Tibial artery (tissue), 4 donors: ENCODE data around the gene SLAMF8.

Experiments used
- DNase-seq, 2 donors: peaks; one replicate each; pipeline ENCODE4 v3.0.0-alpha.2; 2019
- H3K27ac ChIP-seq, 2 donors: fragments of 200-600 bp; sonication (generic) in 1 of 2; 1 replicate in 1 of 2; 2 replicates in 1 of 2; pipeline ENCODE4 v1.5.1; 2018 to 2019; ENCODE audit warnings: mild to moderate bottlenecking in 1 of 2
- H3K27me3 ChIP-seq, 2 donors: fragments of 200-600 bp; sonication (generic) in 1 of 2; one replicate each; pipeline versions ENCODE4 v1.5.1 to v1.6.0; 2016 to 2019
- H3K36me3 ChIP-seq, 3 donors: fragments of 200-600 bp; sonication (generic) in 2 of 3; one replicate each; pipeline ENCODE4 v1.5.1; 2016 to 2019; ENCODE audit warnings: mild to moderate bottlenecking in 2 of 3
- H3K4me1 ChIP-seq, 4 donors: fragments of 200-600 bp; sonication (generic) in 2 of 4; 1 replicate in 3 of 4; 2 replicates in 1 of 4; pipeline ENCODE4 v1.5.1; 2016 to 2019
- H3K4me3 ChIP-seq, 2 donors: fragments of 200-600 bp; sonication (generic) in 1 of 2; 1 replicate in 1 of 2; 2 replicates in 1 of 2; pipeline ENCODE4 v1.5.1; 2018 to 2019; ENCODE audit warnings: mild to moderate bottlenecking in 2 of 2
- H3K9me3 ChIP-seq, 3 donors: fragments of 200-600 bp; sonication (generic) in 1 of 3; one replicate each; pipeline ENCODE4 v1.5.1; 2016 to 2019
- CTCF ChIP-seq, 2 experiments: fragments of 200-600 bp in 1 of 2; fragments of 450-650 bp in 1 of 2; IDR thresholded peaks; one replicate each; pipeline ENCODE4 v1.5.1; 2017 to 2019; ENCODE audit warnings: antibody characterized with exemption in 2 of 2, mild to moderate bottlenecking in 1 of 2, moderate library complexity in 1 of 2
- intact Hi-C: fragments of 100-400 bp; cut with DNase I; formaldehyde crosslinking; loops from one replicate; pipeline ENCODE4 v1.15.0; 2023; ENCODE audit warnings: low total_unique reads

Gene SLAMF8

GRCh38 chr1:159861218-159861617, 34.5 kb downstream of the SLAMF8 start:
- no peak for DNase-seq
- TF ChIP-seq CTCF (IDR thresholded peaks at IDR 0.05) = no peak
- H3K4me3 ChIP-seq = no peak overlapping the region
- intact Hi-C loops = no loop called here
- H3K27me3 ChIP-seq = no peaks in the 10 kb centered on the region
- no peaks in the 10 kb centered on the region for H3K4me1 ChIP-seq
- H3K36me3 ChIP-seq = peaks cover 0 to 9% (median 3%) of the 10 kb centered on the region in 3 donors
- H3K9me3 ChIP-seq = no peaks in the 10 kb centered on the region
- no peak overlapping the region for H3K27ac ChIP-seq

GRCh38 chr1:159862031-159862430, 35.4 kb downstream of the SLAMF8 start:
- Histone ChIP-seq H3K27me3 (no peaks in the 10 kb centered on the region), H3K27ac (no peak overlapping the region), H3K4me3 (no peak overlapping the region), H3K9me3 (no peaks in the 10 kb centered on the region), H3K36me3 (peaks cover 0 to 9% (median 3%) of the 10 kb centered on the region in 3 donors), H3K4me1 (no peaks in the 10 kb centered on the region)
- intact Hi-C loops = no loop called here
- DNase-seq = no peak
- no peak for TF ChIP-seq CTCF (IDR thresholded peaks at IDR 0.05)

- Histone ChIP-seq H3K36me3 (peaks cover 0 to 9% (median 3%) of the 10 kb centered on the region in 3 donors), H3K4me3 (no peak within 1 kb of the TSS), H3K27me3 (no peaks in the 10 kb centered on the region), H3K9me3 (no peaks in the 10 kb centered on the region), H3K4me1 (no peaks in the 10 kb centered on the region), H3K27ac (no peak within 1 kb of the TSS)
- no peak for DNase-seq
- no peak for TF ChIP-seq CTCF (IDR thresholded peaks at IDR 0.05)
- intact Hi-C loops = no loop called here
These were observed 35.9 kb downstream of the SLAMF8 start, which contains the start of gene VSIG8 for GRCh38 chr1:159862557-159862956. TSS of gene VSIG8 (minus strand) at chr1:159862657. CDS start at chr1:159862521, 136 bp downstream.

GRCh38 chr1:159864262-159864661, 37.6 kb downstream of the SLAMF8 start:
- H3K4me1 ChIP-seq = peaks cover 0 to 7% (median 0%) of the 10 kb centered on the region in 4 donors
- no peak overlapping the region for H3K4me3 ChIP-seq
- peaks cover 0 to 1% of the 10 kb centered on the region in 2 donors for H3K27me3 ChIP-seq
- TF ChIP-seq CTCF (IDR thresholded peaks at IDR 0.05) = no peak
- peaks cover 0 to 9% (median 3%) of the 10 kb centered on the region in 3 donors for H3K36me3 ChIP-seq
- intact Hi-C loops = no loop called here
- no peak overlapping the region for H3K27ac ChIP-seq
- no peaks in the 10 kb centered on the region for H3K9me3 ChIP-seq
- DNase-seq = no peak

- H3K4me1 ChIP-seq = peaks cover 0 to 10% (median 0%) of the 10 kb centered on the region in 4 donors
- no peaks in the 10 kb centered on the region for H3K9me3 ChIP-seq
- no peak overlapping the region for H3K4me3 ChIP-seq
- H3K27me3 ChIP-seq = peaks cover 0 to 4% of the 10 kb centered on the region in 2 donors
- TF ChIP-seq CTCF (IDR thresholded peaks at IDR 0.05) = no peak
- no peak for DNase-seq
- intact Hi-C loops = no loop called here
- peaks cover 0 to 7% (median 3%) of the 10 kb centered on the region in 3 donors for H3K36me3 ChIP-seq
- no peak overlapping the region for H3K27ac ChIP-seq
These were observed 39.4 kb downstream of the SLAMF8 start for GRCh38 chr1:159866066-159866465.
